ENCODE results near the gene DNAJC1.

Gene DNAJC1

DNA sequence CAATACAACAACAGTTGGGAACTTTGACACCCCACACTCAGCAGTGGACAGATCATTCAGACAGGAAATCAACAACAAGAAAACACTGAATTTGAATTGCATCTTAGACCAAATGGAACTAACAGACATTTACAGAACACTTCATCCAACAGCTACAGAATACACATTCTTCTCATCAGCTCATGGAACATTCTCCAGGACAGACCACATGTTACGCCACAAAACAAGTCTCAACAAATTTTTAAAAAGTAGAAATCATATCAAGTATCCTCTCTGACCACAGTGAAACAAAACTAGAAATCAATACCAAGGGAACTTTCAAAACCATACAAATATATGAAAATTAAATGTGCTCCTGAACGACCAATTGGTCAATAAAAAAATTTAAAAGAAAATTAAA, 212.3 kb downstream of the DNAJC1 start:
- Histone ChIP-seq H3K36me3 (replicated peaks) (no peaks in the 10 kb centered on the region), H3K27me3 (replicated peaks) (no peaks in the 10 kb centered on the region), H3K27ac (no peak overlapping the region), H3K4me3 (ENCODE audit: low read depth, low read length) (no peak overlapping the region)
- in situ Hi-C loops (cut with HindIII; ENCODE audit: low pct_ligation_motif_present, low sequenced_read_pairs), result no loop called here
- DNase-seq, result no peak
- TF ChIP-seq, protein P1, sequence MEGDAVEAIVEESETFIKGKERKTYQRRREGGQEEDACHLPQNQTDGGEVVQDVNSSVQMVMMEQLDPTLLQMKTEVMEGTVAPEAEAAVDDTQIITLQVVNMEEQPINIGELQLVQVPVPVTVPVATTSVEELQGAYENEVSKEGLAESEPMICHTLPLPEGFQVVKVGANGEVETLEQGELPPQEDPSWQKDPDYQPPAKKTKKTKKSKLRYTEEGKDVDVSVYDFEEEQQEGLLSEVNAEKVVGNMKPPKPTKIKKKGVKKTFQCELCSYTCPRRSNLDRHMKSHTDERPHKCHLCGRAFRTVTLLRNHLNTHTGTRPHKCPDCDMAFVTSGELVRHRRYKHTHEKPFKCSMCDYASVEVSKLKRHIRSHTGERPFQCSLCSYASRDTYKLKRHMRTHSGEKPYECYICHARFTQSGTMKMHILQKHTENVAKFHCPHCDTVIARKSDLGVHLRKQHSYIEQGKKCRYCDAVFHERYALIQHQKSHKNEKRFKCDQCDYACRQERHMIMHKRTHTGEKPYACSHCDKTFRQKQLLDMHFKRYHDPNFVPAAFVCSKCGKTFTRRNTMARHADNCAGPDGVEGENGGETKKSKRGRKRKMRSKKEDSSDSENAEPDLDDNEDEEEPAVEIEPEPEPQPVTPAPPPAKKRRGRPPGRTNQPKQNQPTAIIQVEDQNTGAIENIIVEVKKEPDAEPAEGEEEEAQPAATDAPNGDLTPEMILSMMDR (IDR thresholded peaks at IDR 0.05; ENCODE audit: low read depth, low read length, missing control alignments), result no peak

DNA sequence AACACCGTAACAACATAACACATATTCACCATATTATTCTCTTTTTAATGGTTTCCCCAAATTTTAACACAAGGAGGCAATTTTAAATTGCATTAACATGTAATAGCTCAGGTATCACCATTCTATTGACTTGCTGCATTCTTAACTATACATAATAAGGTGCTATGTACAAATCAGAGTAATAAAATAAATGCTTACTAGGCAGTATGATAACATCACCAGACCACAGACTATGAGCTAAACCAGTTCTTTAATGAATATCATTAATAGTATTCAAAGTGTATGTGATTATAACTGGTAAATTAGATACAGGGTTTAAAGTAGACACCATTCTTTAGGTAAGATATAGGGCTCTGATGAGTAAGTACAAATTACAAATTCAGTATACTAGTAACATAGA, 226.6 kb downstream of the DNAJC1 start:
- H3K36me3 ChIP-seq (replicated peaks), result no peaks in the 10 kb centered on the region
- DNase-seq, result no peak
- in situ Hi-C loops (cut with HindIII; ENCODE audit: low pct_ligation_motif_present, low sequenced_read_pairs), result no loop called here
- TF ChIP-seq, protein P1 (IDR thresholded peaks at IDR 0.05; ENCODE audit: low read depth, low read length, missing control alignments), result no peak
- H3K4me3 ChIP-seq (ENCODE audit: low read depth, low read length), result no peak overlapping the region
- no peak overlapping the region for H3K27ac ChIP-seq
- H3K27me3 ChIP-seq (replicated peaks), result no peaks in the 10 kb centered on the region

DNA sequence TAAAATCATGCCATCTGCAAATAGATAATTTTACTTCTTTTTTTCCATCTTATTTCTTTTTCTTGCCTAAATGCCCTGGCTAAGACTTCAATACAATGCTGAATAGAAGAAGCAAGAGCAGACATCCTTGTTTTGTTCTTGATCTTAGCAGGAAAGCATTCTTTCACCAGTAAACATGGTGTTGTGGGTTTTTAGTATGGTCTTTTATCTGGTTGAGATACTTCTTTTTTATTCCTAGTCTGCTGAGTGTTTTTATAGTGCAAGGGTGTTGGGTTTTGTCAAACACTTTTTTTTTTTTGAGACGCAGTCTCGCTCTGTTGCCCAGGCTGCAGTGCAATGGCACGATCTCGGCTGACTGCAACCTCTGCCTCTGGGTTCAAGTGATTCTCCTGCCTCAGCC, 232.3 kb downstream of the DNAJC1 start:
- TF ChIP-seq, protein P1 (IDR thresholded peaks at IDR 0.05; ENCODE audit: low read depth, low read length, missing control alignments), result no peak
- DNase-seq, result no peak
- in situ Hi-C loops (cut with HindIII; ENCODE audit: low pct_ligation_motif_present, low sequenced_read_pairs), result no loop called here
- no peak overlapping the region for H3K27ac ChIP-seq
- no peaks in the 10 kb centered on the region for H3K36me3 ChIP-seq (replicated peaks)
- no peak overlapping the region for H3K4me3 ChIP-seq (ENCODE audit: low read depth, low read length)
- no peaks in the 10 kb centered on the region for H3K27me3 ChIP-seq (replicated peaks)

DNA sequence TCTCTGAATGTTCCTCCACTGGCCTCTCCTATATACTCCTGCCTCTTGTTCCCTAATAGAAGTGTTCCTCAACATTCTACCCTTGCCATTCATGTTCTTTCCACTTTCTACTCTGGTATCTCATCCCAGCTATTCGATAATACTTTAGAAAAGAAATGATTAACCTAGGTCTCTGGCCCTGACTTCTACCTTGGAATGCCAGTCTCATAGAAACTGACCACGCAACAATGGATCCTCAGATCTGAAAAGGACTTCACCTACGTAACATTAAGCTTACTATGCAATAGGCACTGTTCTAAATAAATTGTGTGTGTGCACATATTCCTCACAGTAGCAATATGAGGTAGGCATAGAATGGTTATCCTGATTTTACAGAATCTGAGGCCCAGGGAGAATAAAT, 234.5 kb downstream of the DNAJC1 start:
- Histone ChIP-seq H3K36me3 (replicated peaks) (no peaks in the 10 kb centered on the region), H3K27me3 (replicated peaks) (no peaks in the 10 kb centered on the region), H3K27ac (no peak overlapping the region), H3K4me3 (ENCODE audit: low read depth, low read length) (no peak overlapping the region)
- TF ChIP-seq, protein P1 (IDR thresholded peaks at IDR 0.05; ENCODE audit: low read depth, low read length, missing control alignments), result no peak
- in situ Hi-C loops (cut with HindIII; ENCODE audit: low pct_ligation_motif_present, low sequenced_read_pairs), result no loop called here
- DNase-seq, result no peak

DNA sequence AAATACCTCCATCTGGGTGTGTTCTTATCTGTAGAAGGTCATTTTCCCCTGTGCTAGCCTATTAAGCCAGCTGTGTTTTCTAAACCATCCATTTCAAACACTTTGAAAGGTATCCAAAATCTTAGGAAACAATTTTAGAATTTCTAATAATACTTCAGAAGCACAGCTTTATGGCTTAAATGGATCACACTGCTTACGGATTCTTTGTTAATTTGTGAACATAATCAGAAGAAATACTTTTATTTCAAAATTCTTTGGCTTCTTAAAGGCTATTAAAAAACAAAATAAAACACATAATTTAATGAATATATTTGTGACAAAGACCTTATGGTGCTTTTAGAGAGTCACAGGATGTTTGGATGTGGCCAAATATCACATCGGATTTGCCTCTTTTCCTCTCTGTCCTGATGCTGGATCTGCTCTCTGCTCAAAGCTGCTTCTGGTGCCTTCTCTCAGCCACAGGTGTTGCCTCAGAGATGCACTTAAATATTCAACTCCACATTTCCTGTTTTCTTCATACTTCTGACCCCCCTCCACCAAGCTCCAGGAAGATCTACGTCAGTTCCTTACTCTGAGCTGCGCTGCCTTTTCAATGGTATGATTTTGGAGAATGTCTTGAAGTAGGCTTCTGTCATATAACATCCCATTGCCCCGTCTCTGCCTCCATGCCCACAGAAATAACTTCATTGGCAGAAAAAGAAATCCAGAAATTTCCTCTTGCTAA, 238.9 kb downstream of the DNAJC1 start:
- H3K36me3 ChIP-seq (replicated peaks), result no peaks in the 10 kb centered on the region
- TF ChIP-seq, protein P1 (IDR thresholded peaks at IDR 0.05; ENCODE audit: low read depth, low read length, missing control alignments), result no peak
- in situ Hi-C loops (cut with HindIII; ENCODE audit: low pct_ligation_motif_present, low sequenced_read_pairs), result no loop called here
- H3K4me3 ChIP-seq (ENCODE audit: low read depth, low read length), result no peak overlapping the region
- no peak for DNase-seq
- H3K27me3 ChIP-seq (replicated peaks), result no peaks in the 10 kb centered on the region
- H3K27ac ChIP-seq, result no peak overlapping the region

DNA sequence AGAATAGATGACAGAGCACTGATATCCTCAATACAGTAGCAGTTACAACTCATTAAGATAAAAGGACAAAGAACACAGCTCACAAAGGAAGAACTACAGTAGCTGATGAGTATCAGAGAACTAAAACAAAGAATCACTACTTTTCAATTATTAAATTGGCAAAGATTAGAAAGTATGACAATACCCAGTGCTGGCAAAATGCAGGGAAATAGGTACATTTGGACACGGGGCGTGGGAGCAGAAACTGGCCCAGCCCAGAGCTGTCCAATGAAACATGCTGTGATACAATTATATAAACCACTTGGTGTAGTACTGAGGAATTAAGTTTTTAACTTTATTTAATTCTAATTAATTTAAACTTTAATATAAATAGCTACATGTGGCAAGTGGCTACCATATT, 243.2 kb downstream of the DNAJC1 start:
- TF ChIP-seq, protein P1 (IDR thresholded peaks at IDR 0.05; ENCODE audit: low read depth, low read length, missing control alignments), result no peak
- Histone ChIP-seq H3K27me3 (replicated peaks) (no peaks in the 10 kb centered on the region), H3K27ac (no peak overlapping the region), H3K4me3 (ENCODE audit: low read depth, low read length) (no peak overlapping the region), H3K36me3 (replicated peaks) (no peaks in the 10 kb centered on the region)
- no peak for DNase-seq
- in situ Hi-C loops (cut with HindIII; ENCODE audit: low pct_ligation_motif_present, low sequenced_read_pairs), result no loop called here

Measured in brain microvascular endothelial cell (primary cell).